Testis (tissue), 2 donors: ENCODE measurements around the gene KLHL29.

Source experiments
- POLR2A ChIP-seq: fragments of 450-650 bp; IDR thresholded peaks from one replicate; pipeline ENCODE4 v1.6.1; 2017; ENCODE audit warnings: antibody characterized with exemption, mild to moderate bottlenecking, moderate library complexity
- TF ChIP-seq, protein P1 (sequence below), 3 experiments: fragments of 450-650 bp in 2 of 3; fragments of 200-600 bp in 1 of 3; sonication (generic) in 1 of 3; IDR thresholded peaks; one replicate each; pipeline ENCODE4 v1.5.1; 2016 to 2019; ENCODE audit warnings: antibody characterized with exemption in 3 of 3, mild to moderate bottlenecking in 2 of 3, moderate library complexity in 1 of 3

DNA sequence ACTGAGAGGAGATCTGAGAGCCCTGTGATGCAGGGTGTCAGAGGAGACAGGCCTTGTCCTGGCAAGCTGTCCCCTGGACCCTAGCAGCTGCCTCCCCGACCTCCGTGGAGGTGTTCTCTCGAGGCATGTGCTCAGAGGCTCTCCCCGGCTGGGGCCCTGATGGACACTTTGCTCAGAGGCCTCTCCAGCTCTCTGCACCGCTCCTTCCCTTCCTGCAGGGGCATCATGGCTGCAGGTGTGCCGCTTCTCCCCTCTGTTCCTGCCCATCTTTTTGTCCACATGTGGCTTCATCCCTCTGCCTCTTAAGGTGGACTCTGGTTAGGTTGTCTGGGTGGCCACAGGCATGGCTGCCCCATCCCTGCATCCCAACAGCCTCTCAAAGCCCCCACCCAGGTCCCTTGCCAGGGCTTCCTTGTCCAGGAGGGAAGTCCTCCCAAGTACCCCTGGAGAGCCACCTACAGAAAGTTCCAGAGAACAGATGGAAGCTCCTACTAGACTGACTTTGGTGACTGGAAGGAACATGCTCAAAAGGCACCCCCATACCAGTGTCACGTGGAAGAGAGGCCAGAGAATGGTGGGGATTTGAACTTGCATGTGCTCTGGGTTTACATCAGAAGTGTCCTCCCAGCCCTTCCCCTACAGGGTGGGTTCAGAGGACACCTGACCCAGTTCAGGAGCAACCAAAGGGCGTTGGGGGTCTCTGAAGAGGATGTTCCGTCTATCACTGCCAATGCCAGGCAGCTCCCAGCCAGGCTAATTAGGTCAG is 120.4 kb downstream of the KLHL29 start:
- TF ChIP-seq, protein P1, sequence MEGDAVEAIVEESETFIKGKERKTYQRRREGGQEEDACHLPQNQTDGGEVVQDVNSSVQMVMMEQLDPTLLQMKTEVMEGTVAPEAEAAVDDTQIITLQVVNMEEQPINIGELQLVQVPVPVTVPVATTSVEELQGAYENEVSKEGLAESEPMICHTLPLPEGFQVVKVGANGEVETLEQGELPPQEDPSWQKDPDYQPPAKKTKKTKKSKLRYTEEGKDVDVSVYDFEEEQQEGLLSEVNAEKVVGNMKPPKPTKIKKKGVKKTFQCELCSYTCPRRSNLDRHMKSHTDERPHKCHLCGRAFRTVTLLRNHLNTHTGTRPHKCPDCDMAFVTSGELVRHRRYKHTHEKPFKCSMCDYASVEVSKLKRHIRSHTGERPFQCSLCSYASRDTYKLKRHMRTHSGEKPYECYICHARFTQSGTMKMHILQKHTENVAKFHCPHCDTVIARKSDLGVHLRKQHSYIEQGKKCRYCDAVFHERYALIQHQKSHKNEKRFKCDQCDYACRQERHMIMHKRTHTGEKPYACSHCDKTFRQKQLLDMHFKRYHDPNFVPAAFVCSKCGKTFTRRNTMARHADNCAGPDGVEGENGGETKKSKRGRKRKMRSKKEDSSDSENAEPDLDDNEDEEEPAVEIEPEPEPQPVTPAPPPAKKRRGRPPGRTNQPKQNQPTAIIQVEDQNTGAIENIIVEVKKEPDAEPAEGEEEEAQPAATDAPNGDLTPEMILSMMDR (IDR thresholded peaks at IDR 0.05), result no peak
- TF ChIP-seq POLR2A, result no peak
